Measurements from ENCODE around the gene TAMM41.
"Not testable (repeated sequence)": the region's sequence is repeated elsewhere in the genome, so short reads cannot be mapped to it uniquely, and the experiment has no call there.

GRCh38 chr3:11860213-11860612 lies 13.5 kb upstream of the TAMM41 start:
- TF ChIP-seq EZH2phosphoT487 (IDR thresholded peaks at IDR 0.05; ENCODE audit: insufficient read depth, low read depth); EZH2 (IDR thresholded peaks at IDR 0.05; ENCODE audit: insufficient read depth, poor library complexity, severe bottlenecking): not testable (repeated sequence)
